Central memory CD4-positive, alpha-beta T cell (primary cell): ENCODE data around the gene ABR.
A peak's percentile ranks its signal among the peaks of the same experiment; 100 is the strongest.
"Not testable (repeated sequence)": the region's sequence is repeated elsewhere in the genome, so short reads cannot be mapped to it uniquely, and the experiment has no call there.

Experiments
- DNase-seq: peaks from one replicate; pipeline ENCODE4 v3.0.0; 2022

Gene ABR

DNA sequence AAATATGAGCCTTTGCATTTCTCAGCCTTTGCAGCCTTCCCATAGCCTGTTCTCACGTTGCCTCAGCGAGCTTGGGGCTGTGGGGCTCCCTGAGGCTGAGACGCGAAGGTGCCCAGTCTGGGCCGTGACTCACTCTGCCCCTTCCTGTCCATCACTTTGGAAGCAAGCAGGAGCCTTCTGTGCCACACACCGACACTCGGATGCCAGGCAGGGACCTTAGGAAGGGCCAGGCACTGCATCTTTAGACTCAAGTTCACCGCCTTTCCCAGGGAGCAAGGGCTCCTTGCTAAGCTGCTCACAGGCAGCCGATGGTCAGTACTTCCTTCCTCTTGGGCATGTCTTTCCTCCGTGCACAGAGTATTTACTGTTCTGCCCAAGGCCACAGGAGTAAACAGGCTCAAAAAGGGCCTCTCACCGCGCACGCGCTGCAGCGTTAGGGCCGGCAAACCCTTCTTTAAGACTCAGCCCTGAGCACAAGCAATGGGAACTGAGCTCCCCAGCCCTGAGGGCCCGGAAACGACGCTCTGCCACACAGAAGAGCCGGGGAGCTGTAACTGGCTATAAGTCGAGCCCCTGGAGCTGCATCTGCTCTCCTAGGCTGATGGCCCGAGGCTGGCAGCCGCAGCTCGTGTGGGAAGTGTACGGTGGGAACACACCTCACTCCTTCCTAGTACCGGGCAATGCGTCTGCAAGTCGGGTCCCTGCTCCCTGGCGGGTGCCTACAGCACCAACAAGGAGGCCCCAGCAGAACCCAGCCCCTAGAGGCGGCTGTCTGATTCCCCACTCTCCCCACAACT lies 175.6 kb downstream of the ABR start:
- DNase-seq, result no peak

DNA sequence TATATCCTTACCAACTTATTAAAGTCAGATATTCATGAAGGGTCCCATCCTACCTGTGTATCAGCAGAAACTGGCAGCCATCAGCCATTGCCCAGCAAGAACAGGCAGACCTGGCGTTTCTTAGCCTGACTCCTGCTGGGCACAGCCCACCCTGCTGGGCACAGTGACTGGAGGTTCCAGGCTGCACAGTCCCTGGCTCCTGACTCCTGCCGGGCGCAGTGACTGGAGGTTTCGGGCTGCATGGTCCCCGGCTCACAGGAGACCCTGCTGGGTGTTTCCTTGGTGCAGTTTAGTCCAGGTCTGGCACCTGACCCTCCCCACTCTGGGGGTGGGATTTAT lies 176.2 kb downstream of the ABR start:
- no peak for DNase-seq

DNA sequence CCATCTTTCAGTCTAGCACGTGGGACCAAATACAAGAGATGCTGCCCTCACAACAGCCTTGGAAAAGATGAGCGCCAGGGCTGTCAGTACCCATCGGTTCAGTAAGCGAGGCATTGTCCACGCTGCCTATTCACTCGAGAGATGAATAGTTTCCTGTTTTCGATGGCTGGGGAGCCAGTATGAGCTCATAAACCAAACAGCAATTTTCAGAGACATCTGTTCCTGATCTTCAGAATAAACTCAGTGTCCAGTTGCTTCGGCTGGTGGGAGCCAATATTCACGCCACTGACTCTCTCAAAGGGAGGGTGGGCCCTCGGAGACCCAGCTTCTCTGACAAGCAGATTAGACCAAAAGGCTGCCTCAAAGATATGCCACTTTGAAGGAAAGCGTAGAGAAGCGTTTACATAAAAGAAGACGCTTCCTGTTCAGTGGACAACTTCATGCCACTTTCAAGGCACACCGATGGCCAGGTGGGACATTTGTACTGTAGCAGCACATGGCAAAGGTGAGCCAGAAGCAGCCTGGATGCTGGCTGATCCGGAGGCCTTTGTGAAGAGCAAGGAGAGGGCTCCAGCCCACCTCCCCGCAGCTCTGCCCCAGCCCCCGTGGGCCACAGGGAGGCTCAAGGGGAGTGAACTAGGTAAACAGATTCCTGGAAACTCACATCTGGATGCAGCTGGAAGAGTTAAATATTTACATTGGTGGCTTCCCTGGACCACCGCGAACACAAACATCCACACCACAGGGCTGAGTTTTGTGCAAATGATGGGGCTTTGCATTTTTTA lies 176.8 kb downstream of the ABR start:
- no peak for DNase-seq

DNA sequence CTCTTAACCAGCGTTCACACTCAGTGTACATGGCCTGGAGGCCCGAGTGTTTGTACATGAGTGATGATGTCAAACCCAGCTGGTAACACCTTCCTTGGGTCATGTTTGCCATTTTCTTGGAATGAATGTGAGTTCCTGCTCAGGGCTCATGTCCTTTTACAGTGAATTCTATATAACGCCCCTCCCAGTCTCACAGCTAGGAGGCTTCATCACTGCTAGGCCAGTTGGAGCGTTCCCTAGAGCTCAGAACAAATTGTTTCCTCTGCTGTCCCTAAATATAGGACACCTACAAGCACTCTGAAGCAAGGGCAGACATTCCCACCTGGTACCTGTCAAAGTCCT lies 177.4 kb downstream of the ABR start:
- no peak for DNase-seq

DNA sequence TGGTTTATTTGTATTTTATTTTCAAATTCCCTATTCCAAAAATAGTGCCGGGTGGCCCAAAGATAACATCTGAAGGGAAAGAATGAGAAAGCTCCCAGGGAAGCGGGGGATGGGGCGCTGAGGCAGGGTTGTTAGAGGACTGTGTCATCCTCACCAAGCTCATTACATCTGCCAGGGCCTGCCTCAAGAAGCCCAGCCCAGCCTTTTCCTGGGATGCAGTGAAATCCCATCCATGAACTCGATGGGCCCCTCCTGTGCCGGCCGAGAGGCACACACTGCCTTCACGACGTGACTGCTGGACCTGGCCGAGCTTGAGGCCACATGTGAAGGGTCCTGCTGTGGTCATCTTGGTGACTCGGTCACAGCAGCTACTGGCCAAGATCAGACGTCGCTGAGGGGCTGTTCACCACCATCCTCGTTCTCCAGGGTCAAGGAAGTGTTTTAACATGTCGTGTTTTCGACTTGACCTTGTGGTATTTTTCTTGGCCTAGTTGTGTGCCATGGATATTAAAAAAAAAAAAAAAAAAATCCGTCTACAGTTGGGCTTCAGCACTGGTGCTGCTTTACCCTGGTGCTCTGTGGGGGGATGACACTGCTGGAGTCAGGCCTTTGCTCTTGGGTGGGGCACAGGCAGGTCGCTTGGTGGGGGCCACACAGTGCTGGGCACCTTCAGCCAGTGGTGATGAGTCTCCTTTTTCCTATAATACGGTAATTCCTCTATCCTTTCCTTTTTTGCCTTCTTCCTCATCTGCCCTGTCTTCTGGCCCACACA lies 178.0 kb downstream of the ABR start:
- DNase-seq, result no peak

DNA sequence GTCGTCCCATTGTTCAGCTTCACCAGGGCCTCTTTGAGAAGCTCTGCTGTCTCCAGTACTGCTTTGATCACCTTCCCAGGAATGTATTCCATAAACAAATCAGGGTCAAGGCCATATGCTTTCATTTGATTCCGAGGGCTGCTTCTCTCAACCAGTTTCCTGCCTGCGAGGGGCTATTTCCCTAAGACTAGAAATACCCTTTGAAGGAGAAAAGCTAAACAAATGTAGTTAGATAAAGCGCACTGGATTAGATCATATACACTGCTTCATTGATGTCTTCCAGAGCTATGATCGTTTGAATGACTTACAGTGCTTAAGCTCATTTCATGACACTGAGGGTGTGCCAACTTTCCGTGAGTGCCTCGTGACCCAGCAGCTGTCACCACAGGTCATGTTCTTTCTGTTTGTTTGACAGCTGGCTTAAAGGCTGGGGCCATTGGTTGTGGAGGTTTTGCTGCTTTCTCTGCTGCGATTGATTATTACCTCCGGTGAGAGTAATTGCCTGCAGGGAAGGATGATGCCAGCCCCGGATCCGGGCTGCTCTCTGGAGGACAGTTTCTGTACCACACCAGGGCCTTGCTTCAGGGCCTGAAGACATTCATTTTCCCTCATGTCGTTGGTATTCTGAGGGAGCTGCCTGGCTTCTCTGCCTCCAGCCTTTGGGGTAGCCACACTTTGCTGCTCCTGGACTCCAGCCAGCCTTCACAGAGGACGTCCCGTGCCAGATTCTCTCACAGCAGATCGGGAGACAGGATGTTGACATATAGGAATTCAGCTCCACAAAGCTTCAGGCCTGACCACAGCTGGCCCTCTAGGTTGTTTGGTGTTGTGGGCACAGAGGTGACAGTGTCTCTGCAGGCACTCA lies 179.0 kb downstream of the ABR start:
- no peak for DNase-seq

DNA sequence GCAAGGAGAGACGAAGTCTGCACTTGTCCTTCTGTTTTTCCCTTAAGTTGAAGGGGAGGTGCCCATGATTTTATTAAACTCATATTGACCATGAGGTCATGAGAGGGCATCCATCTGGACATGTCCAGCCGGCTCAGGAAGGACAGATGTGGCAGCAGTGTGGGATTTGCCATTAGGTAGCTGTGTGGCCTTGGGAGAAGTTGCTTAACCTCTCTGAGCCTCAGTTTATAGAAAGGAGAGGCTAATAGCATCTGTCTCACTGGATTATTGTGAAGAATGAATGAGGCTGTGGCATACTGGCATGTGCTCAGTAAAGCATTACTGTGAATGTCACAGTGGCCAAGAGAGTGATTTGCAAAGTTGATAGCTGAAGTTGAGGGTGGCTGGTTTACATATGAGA lies 181.7 kb downstream of the ABR start:
- no peak for DNase-seq

DNA sequence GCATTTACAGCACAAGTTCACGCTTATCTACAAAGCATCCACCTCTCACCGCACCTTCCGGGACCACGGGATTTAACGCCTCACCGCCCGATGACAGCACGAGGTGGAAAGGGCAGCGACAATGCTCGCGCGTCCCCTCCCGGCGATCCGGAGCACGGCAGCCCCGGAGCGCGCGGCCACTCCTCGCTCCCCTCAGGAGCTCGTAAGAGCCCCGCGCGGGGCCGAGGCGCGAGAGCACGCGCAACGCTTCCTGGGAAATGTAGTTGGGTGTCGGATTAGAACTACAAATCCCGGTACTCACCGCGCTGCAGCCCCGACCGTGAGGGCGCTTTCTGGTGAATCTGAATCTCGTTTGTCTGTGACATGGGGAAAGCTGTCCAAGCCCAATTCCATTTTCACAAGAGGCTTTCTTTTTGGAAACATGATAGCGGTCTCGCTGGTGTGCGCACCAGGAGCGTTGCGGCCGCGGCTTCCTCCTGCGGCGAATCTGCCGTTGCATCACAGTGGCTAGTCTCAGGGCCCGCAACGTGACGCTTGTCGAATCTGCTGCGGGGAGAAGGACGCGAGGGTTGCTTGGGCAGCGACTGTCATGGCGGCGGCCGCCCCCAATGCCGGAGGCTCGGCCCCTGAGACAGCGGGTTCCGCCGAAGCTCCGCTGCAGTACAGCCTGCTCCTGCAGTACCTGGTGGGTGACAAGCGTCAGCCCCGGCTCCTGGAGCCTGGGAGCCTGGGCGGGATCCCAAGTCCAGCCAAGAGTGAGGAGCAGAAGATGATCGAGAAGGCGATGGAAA lies 183.0 kb downstream of the ABR start, which contains the start of gene TIMM22:
TSS of gene TIMM22 (plus strand) at position 576 of the 791 bp plus-strand sequence. CDS start at position 590, 14 bp downstream.
- peak; percentile 92 for DNase-seq

DNA sequence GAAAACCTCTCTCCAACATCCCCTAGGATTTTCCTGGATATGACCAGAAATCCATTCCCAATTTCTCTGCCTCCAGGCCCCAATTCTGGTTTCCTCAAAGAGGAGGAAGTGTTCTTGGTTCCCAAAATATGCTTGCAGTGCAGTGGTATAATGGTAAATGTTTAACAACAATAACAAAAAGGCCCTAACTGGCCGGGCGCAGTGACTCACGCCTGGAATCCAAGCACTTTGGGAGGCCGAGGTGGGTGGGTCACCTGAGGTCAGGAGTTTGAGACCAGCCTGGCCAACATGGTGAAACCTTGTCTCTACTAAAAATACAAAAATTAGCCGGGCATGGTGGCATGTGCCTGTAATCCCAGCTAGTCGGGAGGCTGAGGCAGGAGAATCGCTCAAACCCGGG lies 184.5 kb downstream of the ABR start:
- DNase-seq, result not testable (repeated sequence)

DNA sequence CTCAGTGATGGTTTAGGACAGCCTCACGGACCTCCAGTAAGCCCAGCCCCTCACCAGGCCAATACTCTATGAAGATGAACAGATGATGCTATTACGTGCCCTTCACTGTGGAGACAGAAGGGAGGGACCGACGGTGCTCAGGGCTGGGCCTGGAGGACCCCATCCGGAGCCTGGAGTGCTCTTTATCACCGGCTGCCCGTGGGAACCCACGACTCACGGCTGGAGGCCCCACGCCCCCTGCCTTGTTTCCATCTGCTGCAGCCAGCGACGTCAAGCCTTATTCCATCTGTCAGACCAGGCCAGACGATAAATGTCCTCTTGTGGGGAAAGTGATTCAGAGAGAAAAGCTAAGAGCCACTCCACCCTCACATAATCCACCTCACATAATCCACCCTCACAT lies 186.8 kb downstream of the ABR start:
- no peak for DNase-seq

DNA sequence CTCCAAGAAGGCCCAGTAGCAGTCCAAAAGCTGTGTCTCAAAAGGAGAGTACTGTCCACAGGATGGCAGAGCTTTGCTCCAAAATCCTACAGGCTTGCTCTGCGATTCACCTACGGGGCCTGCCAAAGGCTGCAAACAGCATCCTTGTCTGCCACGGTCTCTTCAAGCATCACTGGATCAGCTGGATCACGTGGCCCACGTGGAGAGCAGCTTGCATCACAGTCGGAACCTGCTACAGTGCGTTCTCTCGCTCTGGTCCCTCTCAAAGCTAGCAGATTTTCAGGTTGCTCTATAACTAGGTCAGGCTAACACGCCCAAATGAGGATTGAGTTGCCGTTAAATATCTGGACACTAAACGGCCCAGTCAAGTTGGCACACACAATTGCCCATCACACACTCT lies 191.2 kb downstream of the ABR start:
- no peak for DNase-seq

DNA sequence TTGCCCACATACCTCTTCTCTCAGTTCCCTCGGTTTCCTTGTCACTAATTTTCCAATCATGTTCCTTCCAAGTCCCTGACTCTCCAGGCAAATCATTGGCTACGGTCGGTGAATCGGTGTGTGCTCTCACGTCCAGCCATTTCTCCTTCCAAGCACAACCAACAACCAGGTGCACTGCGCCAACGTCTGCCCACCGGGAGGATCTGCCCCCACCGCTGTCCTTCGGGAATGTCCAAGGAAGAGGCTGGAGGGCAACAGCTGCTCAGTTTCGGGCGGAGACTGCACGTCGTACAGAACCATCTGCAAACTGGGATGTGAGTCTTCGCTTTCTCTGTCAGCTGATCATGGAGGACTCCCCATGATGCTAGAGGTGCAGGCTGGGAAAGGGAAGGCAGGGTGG lies 191.8 kb downstream of the ABR start:
- no peak for DNase-seq

DNA sequence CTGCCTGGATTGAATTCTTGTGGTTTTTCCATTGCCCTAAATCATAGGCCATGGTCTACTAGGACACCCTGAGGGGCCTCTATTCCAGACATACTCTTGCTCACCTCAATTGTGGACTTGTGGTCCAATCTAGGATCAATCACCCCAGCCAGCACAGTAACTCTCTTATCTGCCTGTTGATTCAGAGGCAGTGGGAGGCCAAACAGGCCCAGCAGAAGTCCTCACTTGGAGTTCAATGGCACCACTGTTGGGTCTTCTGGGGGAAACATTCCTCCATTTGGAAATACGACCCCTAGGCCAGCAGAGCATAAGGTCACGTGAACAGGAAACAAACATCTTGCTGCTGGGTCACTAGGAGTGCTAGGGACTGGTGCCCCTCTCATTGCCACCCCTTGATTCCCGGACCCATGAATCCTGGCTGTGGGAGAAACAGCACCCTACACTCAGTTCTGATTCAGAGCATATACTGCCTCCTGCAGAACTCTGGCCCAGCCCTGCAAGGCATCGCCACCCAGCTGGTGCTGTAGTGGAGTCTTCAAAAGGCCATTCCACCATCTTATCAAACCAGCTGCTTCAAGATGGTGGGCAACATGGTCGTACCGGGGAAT lies 193.4 kb downstream of the ABR start:
- no peak for DNase-seq

DNA sequence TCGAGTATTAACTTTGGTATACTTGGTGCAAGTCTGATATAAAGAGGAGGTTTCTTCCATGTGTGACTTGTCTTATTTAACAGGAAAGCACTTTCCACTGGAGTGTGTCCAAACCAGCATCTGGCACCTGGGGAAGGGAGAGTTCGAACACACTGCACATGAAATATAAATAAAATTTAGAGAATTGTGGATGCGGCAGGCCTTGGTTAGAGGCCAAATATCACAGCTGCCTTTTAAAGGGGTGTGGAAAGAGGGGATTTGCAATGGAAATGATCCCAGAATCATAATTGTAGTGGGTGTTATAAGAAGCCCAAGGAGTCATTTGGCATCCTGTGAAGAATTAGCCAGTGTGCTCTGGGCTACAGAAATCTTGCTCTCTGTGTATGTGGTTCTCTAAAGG lies 195.9 kb downstream of the ABR start:
- DNase-seq, result no peak

DNA sequence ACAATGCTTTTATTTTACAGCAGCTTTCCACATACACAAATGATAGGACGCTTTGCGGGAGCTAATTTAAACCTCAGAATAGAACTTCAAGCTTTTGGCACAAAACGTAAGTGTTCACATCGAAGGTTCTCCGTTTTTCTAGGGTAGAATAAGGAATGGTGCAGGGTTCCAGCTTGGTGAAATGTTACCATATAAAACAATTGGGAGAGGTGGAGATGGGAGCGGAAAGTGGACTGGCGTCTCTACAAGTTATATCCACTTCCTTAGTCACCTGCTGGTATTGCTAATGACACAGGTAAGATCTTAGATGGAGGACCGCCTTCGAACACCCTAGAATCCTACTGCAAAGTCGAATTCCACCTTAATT lies 198.5 kb downstream of the ABR start:
- no peak for DNase-seq

DNA sequence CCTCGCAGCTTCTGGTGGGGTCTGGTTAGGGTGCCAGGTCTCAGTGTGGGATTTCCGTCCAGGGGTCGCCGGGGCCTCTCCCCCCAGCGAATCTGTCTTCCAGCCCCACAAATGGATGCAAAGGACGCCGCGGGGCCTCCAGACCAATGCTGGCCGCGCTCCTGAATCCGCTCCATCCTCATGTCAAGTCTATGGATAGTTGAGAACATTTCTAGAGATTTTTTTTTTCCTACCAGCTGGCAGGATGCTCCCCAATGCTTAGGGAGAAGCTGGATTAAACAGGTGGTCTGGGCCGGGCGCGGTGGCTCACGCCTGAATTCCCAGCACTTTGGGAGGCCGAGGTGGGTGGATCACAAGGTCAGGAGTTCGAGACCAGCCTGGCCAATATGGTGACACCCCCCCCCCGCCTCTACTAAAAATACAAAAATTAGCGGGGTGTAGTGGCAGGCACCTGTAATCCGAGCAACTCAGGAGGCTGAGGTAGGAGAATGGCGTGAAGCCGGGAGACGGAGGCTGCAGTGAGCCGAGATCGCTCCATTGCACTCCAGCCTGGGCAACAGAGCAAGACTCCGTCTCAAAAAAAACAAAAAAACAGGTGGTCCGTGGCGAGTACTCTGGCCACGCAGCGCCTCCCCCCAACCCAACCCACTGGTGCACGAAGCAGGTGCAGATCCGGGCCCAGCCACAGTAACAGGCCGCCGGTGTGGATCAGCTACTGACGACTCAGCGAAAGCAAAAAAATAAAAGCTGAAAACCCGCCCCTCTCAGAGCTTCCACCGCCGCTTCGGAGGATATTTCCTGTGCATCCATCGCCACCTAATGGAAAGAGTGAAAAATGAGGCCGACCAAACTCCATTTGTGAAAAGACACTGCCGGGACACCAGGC lies 199.1 kb downstream of the ABR start:
- DNase-seq, result peak; percentile 86

DNA sequence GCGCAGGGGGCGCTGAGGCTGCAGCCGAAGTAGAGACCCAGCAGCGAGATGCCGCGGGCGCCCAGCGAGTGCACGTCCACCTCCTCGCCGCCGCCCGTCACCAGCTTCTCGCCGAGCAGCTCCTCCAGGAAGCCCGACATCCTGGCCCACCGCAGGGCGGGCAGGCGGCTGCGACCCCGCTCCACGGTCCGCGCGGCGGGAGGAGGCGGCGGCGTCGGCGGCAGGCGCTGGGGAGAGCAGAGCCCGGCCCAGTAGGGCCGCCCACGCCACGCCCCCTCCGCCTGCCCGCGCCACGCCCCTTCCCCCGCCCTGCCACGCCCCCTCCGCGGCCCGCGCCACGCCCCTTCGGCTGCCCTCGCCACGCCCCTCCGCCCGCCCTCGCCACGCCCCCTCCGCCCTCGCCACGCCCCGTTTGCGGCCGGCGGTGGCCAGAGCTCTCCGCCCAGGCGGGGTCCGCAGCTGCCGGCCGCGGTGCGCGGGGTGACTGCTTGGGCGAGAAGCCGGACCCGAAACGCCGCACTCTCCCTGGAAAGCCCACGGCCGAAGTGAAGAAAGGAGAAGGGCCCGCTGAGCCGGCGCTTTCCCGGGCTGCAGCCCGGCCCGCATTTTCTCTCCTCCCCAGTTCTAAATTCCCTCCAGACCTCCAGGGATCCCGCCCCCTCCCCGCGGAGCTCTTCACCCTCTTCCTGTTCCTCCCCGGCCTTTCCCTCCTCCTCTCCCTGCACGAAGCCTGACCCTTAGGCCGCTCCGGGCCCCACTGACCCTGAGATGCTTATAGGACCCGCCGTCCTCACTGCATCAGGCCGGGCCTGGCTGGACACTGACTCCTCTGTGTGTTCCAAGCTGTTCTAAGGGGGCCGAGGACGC lies 200.0 kb downstream of the ABR start, which contains the start of gene NXN:
TSS of gene NXN (minus strand) at position 238 of the 867 bp plus-strand sequence.
- peak; percentile 77 for DNase-seq

DNA sequence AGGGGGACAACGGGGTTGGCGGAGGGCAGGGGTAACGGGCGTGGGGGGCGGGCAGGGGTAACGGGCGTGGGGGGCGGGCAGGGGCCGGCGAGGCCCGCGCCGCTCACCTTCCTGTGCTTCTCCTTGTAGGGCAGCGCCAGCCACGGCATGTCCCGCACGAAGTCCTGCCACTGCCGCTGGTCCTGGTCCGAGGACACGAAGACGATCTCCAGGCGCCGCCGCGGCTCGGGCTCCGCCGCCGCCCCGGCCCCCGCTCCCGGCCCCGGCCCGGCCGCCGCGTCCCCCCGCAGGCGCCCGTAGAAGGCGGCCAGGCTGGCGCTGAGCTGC lies 200.6 kb downstream of the ABR start:
- no peak for DNase-seq
